Mucosa of descending colon (tissue), 3 donors: ENCODE data around the gene MAST4. TPM values are rescaled to one million over a fixed set of nuclear protein-coding genes. Genes with fewer than 3 reads are reported as not detected.

Experiments
- ATAC-seq: fragments of 200-7000 bp; cut with Tn5 transposase; one replicate; pipeline ENCODE4 v1.9.1; 2020; ENCODE audit warnings: mild to moderate bottlenecking, moderate library complexity
- DNase-seq, 3 donors: peaks; one replicate each; pipeline ENCODE4 v3.0.0-alpha.2; 2020
- H3K36me3 ChIP-seq: fragments of 200-600 bp; one replicate; pipeline ENCODE4 v1.8.0; 2021; ENCODE audit warnings: low read depth, mild to moderate bottlenecking
- H3K4me1 ChIP-seq: fragments of 200-600 bp; one replicate; pipeline ENCODE4 v1.8.0; 2021; ENCODE audit warnings: low read depth, mild to moderate bottlenecking
- H3K4me3 ChIP-seq: fragments of 200-600 bp; one replicate; pipeline ENCODE4 v1.8.0; 2021; ENCODE audit warnings: mild to moderate bottlenecking
- H3K9me3 ChIP-seq: fragments of 200-600 bp; one replicate; pipeline ENCODE4 v1.8.0; 2021; ENCODE audit warnings: mild to moderate bottlenecking
- intact Hi-C, 2 donors: fragments of 100-400 bp; cut with DNase I in 1 of 2; cut with micrococcal nuclease in 1 of 2; formaldehyde crosslinking; loops; one replicate each; pipeline versions ENCODE4 v1.11.0 to v1.11.1; 2022; cut with DNase I, micrococcal nuclease
- total RNA-seq, 3 donors: library from RNA; stranded (reverse); fragmentation: NEBNext Ultra II Directional in 2 of 3; extraction: Animal tissue kit (Norgen Biotek cat#: 25700) in 2 of 3; gene quantifications; one replicate each; pipeline versions ENCODE4 v1.2.1 to v1.2.4, GENCODE V29; 2021 to 2023
- TF ChIP-seq, protein P1 (sequence below): fragments of 200-600 bp; IDR thresholded peaks from one replicate; pipeline ENCODE4 v1.8.0; 2022; ENCODE audit warnings: antibody characterized with exemption, mild to moderate bottlenecking
- donor health status: DM: no; HTN: no; CAD: no; lungs with moderate emphysema.
- donor health status: DM: no; HTN: no; CAD: no.
- donor health status: DM: no; HTN: yes; CAD: no.

Gene MAST4
- total RNA-seq, 3 donors from 2014 or later, result 16.2 to 34.0 (median 22.5) TPM

DNA sequence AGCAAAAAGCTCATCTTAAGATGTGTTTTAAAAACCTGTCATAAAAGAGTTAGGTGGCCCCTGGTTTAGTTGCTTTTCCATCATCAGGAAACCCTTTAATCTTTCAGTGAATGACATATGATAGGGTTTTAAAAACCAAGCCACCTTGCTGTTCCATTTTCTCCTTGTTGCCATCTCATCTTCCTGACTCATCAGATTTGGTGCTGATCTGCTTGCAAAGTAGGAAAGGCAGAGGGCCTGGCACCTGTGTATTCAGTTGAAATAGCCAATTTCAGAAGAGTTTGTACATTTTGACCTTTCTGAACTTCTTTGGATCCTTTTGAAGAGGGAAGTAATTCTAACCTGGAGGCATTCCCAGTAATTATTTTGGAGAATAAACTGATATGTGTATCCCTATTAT lies 327.7 kb downstream of the MAST4 start:
- TF ChIP-seq, protein P1, sequence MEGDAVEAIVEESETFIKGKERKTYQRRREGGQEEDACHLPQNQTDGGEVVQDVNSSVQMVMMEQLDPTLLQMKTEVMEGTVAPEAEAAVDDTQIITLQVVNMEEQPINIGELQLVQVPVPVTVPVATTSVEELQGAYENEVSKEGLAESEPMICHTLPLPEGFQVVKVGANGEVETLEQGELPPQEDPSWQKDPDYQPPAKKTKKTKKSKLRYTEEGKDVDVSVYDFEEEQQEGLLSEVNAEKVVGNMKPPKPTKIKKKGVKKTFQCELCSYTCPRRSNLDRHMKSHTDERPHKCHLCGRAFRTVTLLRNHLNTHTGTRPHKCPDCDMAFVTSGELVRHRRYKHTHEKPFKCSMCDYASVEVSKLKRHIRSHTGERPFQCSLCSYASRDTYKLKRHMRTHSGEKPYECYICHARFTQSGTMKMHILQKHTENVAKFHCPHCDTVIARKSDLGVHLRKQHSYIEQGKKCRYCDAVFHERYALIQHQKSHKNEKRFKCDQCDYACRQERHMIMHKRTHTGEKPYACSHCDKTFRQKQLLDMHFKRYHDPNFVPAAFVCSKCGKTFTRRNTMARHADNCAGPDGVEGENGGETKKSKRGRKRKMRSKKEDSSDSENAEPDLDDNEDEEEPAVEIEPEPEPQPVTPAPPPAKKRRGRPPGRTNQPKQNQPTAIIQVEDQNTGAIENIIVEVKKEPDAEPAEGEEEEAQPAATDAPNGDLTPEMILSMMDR, result no peak
- ATAC-seq (no peak), DNase-seq (no peak)
- intact Hi-C loops, result no loop called here
- Histone ChIP-seq H3K4me3 (no peak overlapping the region), H3K9me3 (no peaks in the 10 kb centered on the region), H3K4me1 (no peaks in the 10 kb centered on the region), H3K36me3 (no peaks in the 10 kb centered on the region)

DNA sequence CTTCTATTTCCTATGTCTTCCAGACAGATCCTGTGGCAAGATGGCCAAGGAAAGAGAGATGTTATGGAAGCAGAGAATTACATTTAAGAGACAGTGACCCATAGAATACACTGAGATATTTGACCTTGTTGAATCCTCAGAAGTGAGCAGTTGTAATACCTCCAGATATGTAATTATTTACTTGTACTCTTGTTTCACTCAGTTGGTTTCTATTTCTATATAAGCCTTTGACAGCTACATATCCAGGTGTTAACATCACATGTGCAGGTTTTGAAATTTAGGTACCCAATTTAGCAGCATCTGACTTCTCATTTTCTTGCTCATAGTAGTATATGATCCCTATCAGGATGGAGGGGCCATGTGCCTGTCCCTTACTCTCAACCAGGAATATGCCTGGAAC lies 330.9 kb downstream of the MAST4 start:
- TF ChIP-seq, protein P1, result no peak
- intact Hi-C loops, result no loop called here
- DNase-seq (no peak), ATAC-seq (no peak)
- Histone ChIP-seq H3K36me3 (no peaks in the 10 kb centered on the region), H3K9me3 (no peaks in the 10 kb centered on the region), H3K4me3 (no peak overlapping the region), H3K4me1 (no peaks in the 10 kb centered on the region)

DNA sequence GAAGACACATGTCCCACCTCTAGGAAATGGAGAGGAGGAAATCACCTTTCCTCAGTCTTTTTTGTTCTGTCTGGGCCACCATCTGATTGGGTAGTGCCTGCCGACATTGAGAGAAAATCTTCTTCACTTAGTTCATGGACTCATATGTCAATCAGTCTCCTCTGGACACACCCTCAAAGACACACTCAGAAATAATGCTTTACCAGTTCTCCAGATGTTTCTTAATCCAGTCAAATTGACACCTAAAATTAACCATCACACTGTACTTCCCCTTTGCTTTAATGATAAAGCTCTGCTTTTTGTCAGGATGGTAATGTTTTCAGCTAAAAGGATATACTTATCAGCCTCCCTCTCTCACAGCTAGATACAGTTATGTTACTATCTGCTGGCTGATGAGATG lies 333.1 kb downstream of the MAST4 start:
- DNase-seq (no peak), ATAC-seq (no peak)
- Histone ChIP-seq H3K9me3 (no peaks in the 10 kb centered on the region), H3K4me3 (no peak overlapping the region), H3K4me1 (no peaks in the 10 kb centered on the region), H3K36me3 (no peaks in the 10 kb centered on the region)
- TF ChIP-seq, protein P1, result no peak
- intact Hi-C loops, result no loop called here

GRCh38 chr5:66929995-66930394 lies 333.8 kb downstream of the MAST4 start:
- intact Hi-C loops, result no loop called here
- no peaks in the 10 kb centered on the region for H3K9me3 ChIP-seq

GRCh38 chr5:66931651-66932050 lies 335.5 kb downstream of the MAST4 start:
- Histone ChIP-seq H3K9me3 (no peaks in the 10 kb centered on the region), H3K4me1 (no peaks in the 10 kb centered on the region), H3K4me3 (no peak overlapping the region), H3K36me3 (no peaks in the 10 kb centered on the region)
- DNase-seq (no peak), ATAC-seq (no peak)
- intact Hi-C loops, result no loop called here
- TF ChIP-seq, protein P1, result no peak

More at GRCh38 chr5:66929995-66930394, 333.8 kb downstream of the MAST4 start:
- Histone ChIP-seq H3K36me3 (no peaks in the 10 kb centered on the region), H3K4me1 (no peaks in the 10 kb centered on the region), H3K4me3 (no peak overlapping the region)
- DNase-seq, result no peak
- no peak for ATAC-seq
- TF ChIP-seq, protein P1, result no peak

GRCh38 chr5:66932457-66932856 lies 336.3 kb downstream of the MAST4 start:
- TF ChIP-seq, protein P1, result no peak
- DNase-seq (no peak), ATAC-seq (no peak)
- Histone ChIP-seq H3K9me3 (no peaks in the 10 kb centered on the region), H3K36me3 (no peaks in the 10 kb centered on the region), H3K4me1 (no peaks in the 10 kb centered on the region), H3K4me3 (no peak overlapping the region)
- intact Hi-C loops, result no loop called here
